ENCODE data around the gene SPDYE6.
"Not testable (repeated sequence)": the region's sequence is repeated elsewhere in the genome, so short reads cannot be mapped to it uniquely, and the experiment has no call there.

SPDYE6 gene

GRCh38 chr7:102306916-102307677 is 49.1 kb downstream of the SPDYE6 start:
- no peak for TF ChIP-seq CTCF (IDR thresholded peaks at IDR 0.05; ENCODE audit: extremely low read depth, missing control alignments)
- DNase-seq (ENCODE audit: low spot score), result peak; percentile 79

GRCh38 chr7:102305414-102306268 is 50.6 kb downstream of the SPDYE6 start:
- DNase-seq (ENCODE audit: low spot score), result peak; percentile 67
- TF ChIP-seq CTCF (IDR thresholded peaks at IDR 0.05; ENCODE audit: extremely low read depth, missing control alignments), result no peak

- no peak for TF ChIP-seq CTCF (IDR thresholded peaks at IDR 0.05; ENCODE audit: extremely low read depth, missing control alignments)
- DNase-seq (ENCODE audit: low spot score), result no peak
Observed at GRCh38 chr7:102304668-102305067, 51.6 kb downstream of the SPDYE6 start.

- TF ChIP-seq CTCF (IDR thresholded peaks at IDR 0.05; ENCODE audit: extremely low read depth, missing control alignments), result no peak
- DNase-seq (ENCODE audit: low spot score), result no peak
Observed at GRCh38 chr7:102303669-102304422, 52.4 kb downstream of the SPDYE6 start.

- no peak for DNase-seq (ENCODE audit: low spot score)
- TF ChIP-seq CTCF (IDR thresholded peaks at IDR 0.05; ENCODE audit: extremely low read depth, missing control alignments), result no peak
Observed at GRCh38 chr7:102302025-102302424, 54.2 kb downstream of the SPDYE6 start.

- DNase-seq (ENCODE audit: low spot score), result not testable (repeated sequence)
Observed at GRCh38 chr7:102301367-102301766, 54.9 kb downstream of the SPDYE6 start.

- no peak for TF ChIP-seq CTCF (IDR thresholded peaks at IDR 0.05; ENCODE audit: extremely low read depth, missing control alignments)
- no peak for DNase-seq (ENCODE audit: low spot score)
Observed at GRCh38 chr7:102300643-102301221, 55.5 kb downstream of the SPDYE6 start.

Measured in GM20000 (cell line).